Mucosa of stomach (tissue), 1 donor: ENCODE data around the gene LKAAEAR1.

Source experiments
- H3K27me3 ChIP-seq: one replicate; pipeline ENCODE4 v1.7.0; 2013; ENCODE audit warnings: mild to moderate bottlenecking, low read length; ENCODE audit not compliant: control insufficient read depth, insufficient read depth
- H3K36me3 ChIP-seq: one replicate; pipeline ENCODE4 v1.7.0; 2013; ENCODE audit warnings: low read length; ENCODE audit not compliant: control insufficient read depth, insufficient read depth
- H3K4me1 ChIP-seq: one replicate; pipeline ENCODE4 v1.7.0; 2013; ENCODE audit warnings: mild to moderate bottlenecking, low read length; ENCODE audit not compliant: control insufficient read depth, insufficient read depth
- H3K4me3 ChIP-seq: one replicate; pipeline ENCODE4 v1.7.0; 2013; ENCODE audit warnings: low read length
- H3K9ac ChIP-seq: one replicate; pipeline ENCODE4 v1.7.0; 2013; ENCODE audit warnings: mild to moderate bottlenecking, low read length, moderate library complexity
- H3K9me3 ChIP-seq: one replicate; pipeline ENCODE4 v1.7.0; 2013; ENCODE audit warnings: mild to moderate bottlenecking, low read length, moderate library complexity; ENCODE audit not compliant: control insufficient read depth
- donor health status: Pancreatic carcinoma.

Gene LKAAEAR1

GRCh38 chr20:64116541-64117431, 32.6 kb upstream of the LKAAEAR1 start:
- peaks cover 6% of the 10 kb centered on the region for H3K4me1 ChIP-seq
- no peak overlapping the region for H3K9ac ChIP-seq
- H3K9me3 ChIP-seq: no peaks in the 10 kb centered on the region
- H3K36me3 ChIP-seq: no peaks in the 10 kb centered on the region
- H3K4me3 ChIP-seq: no peak overlapping the region
- H3K27me3 ChIP-seq: peaks cover 11% of the 10 kb centered on the region

DNA sequence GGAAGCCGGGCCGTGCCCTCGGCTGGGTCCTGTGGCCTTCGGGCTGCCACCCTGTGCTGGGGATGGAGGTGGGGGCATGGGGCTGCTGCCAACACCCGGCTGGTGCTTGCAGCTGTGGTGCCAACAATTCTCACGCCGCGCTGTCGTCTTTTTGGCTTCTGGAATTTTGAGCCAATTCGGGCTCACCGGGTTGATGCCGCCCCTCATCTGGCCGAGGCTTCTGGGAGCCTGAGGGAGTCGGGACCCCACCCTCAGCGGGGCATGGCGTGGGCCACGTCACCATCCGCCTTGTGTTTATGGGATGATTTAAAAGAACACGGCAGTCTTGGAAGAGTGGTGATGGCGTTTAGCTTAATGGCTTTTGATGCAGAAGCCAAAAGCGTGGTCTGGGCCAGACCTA, 31.8 kb upstream of the LKAAEAR1 start:
- H3K4me1 ChIP-seq: peaks cover 6% of the 10 kb centered on the region
- H3K4me3 ChIP-seq: no peak overlapping the region
- H3K9me3 ChIP-seq: no peaks in the 10 kb centered on the region
- peaks cover 3% of the 10 kb centered on the region for H3K27me3 ChIP-seq
- no peak overlapping the region for H3K9ac ChIP-seq
- H3K36me3 ChIP-seq: no peaks in the 10 kb centered on the region

DNA sequence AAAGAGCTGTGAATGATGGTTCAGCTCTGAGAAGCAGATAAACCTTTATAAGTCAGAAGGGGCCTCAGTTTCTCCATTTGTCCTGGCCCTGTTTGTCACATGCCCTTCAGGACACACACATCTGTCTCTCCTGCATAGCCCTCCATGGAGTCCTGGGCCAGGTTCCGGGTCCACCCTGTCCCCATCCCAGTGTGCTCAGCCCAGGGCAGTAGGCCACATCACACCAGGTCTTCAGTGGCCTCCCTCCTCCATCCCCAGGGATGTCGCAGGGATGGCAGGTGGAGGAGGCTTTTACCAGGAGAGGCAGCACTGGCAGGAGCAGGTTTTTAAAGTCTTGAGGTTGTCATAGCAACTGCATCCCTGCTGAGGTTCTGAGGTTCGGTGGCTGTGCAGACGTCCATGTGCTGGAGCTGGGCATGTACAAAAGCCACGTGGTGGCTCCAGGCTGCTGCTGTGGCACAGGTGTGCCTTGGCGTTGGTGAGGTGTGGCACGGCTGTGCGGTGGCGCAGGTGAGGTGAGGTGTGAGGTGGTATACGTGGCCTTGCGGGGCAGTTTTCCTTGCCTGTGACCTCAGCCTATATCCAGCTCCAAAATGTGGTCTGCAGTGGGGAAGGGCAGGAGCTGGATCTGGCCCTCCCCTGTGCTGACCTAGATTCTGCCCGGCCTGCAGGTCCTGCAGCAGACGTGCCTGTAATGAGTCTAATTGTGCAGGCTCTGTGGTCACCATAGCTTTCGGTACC, 31.1 kb upstream of the LKAAEAR1 start:
- Histone ChIP-seq H3K4me3 (no peak overlapping the region), H3K27me3 (no peaks in the 10 kb centered on the region), H3K4me1 (peaks cover 5% of the 10 kb centered on the region), H3K9me3 (no peaks in the 10 kb centered on the region), H3K36me3 (no peaks in the 10 kb centered on the region), H3K9ac (no peak overlapping the region)

- no peaks in the 10 kb centered on the region for H3K4me1 ChIP-seq
- H3K9me3 ChIP-seq: no peaks in the 10 kb centered on the region
- no peaks in the 10 kb centered on the region for H3K36me3 ChIP-seq
- H3K4me3 ChIP-seq: no peak overlapping the region
- H3K27me3 ChIP-seq: no peaks in the 10 kb centered on the region
- no peak overlapping the region for H3K9ac ChIP-seq
These were observed 30.3 kb upstream of the LKAAEAR1 start for GRCh38 chr20:64114356-64114971.

DNA sequence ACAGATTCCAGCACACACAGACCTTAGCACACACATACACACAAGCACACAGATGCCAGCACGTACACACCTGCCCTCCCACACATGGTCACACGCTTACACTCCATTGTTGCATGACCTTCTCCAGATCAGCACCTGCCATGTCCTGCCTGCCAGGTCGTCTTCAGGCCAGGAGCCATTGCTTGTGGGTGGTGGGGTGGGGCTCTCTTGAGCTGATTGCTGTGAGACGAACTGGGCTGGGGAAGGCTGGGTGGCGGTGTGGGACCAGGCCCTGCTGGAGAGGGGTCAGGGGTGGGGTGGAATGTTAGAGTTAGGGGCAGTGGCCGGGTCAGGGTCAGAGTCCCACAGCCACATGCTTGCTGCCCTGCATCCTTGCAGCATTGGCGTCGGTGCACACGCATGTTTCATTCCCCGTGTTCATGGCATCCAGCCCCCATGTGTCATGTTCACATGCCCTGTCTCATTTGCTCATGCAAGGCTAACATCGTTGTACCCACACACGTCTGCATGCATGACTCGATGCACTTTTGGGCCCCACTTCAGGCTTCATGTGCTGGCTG, 29.7 kb upstream of the LKAAEAR1 start:
- Histone ChIP-seq H3K9ac (no peak overlapping the region), H3K36me3 (no peaks in the 10 kb centered on the region), H3K9me3 (no peaks in the 10 kb centered on the region), H3K27me3 (no peaks in the 10 kb centered on the region), H3K4me1 (no peaks in the 10 kb centered on the region), H3K4me3 (no peak overlapping the region)

GRCh38 chr20:64113444-64113775, 29.2 kb upstream of the LKAAEAR1 start:
- Histone ChIP-seq H3K9me3 (no peaks in the 10 kb centered on the region), H3K27me3 (no peaks in the 10 kb centered on the region), H3K4me1 (no peaks in the 10 kb centered on the region), H3K4me3 (no peak overlapping the region), H3K36me3 (no peaks in the 10 kb centered on the region), H3K9ac (no peak overlapping the region)

- Histone ChIP-seq H3K36me3 (no peaks in the 10 kb centered on the region), H3K9me3 (no peaks in the 10 kb centered on the region), H3K9ac (no peak overlapping the region), H3K27me3 (no peaks in the 10 kb centered on the region), H3K4me1 (no peaks in the 10 kb centered on the region), H3K4me3 (no peak overlapping the region)
These were observed 28.7 kb upstream of the LKAAEAR1 start for GRCh38 chr20:64112691-64113443.

DNA sequence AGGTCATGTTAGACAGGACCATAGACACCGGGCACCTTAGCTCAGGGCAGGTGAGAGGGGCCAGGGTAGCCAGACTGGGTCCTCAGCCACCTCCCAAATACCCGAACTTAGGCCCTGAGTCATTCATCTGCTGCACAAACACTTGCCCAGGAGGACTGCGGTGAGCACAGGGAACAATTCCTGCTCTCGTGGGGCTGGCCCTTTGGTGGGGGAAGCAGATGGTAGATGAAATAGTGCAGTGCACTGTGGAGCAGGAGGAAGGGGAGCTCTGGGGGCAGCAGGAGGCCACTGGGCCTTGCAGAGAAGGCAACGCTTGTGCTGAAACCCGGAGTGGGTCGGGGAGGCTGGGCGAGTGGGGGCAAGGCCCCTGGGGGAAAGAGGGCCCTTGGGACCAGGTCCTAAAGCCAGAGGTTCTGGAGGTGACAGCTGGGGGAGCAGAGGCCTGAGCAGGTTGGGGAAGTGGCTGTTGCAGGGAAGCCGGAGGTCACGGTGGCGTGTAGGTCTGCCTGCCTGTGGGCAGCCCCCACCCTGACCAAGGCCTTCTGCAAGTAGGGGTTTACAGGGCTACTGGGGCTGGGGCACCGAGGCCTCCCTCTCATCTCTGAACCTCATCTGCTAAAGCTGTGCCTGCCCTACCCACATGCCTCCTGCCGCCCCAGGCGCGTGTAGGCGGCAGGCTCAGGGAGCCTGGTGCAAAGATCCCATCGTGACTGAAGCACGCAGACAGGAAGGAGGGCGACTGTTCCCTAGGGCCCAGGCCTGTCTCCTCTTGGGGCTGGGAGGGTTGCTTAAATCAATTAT, 27.8 kb upstream of the LKAAEAR1 start:
- H3K27me3 ChIP-seq: no peaks in the 10 kb centered on the region
- H3K36me3 ChIP-seq: no peaks in the 10 kb centered on the region
- no peaks in the 10 kb centered on the region for H3K4me1 ChIP-seq
- H3K9me3 ChIP-seq: no peaks in the 10 kb centered on the region
- no peak overlapping the region for H3K4me3 ChIP-seq
- H3K9ac ChIP-seq: no peak overlapping the region

GRCh38 chr20:64110411-64111068, 26.3 kb upstream of the LKAAEAR1 start:
- Histone ChIP-seq H3K36me3 (no peaks in the 10 kb centered on the region), H3K9me3 (no peaks in the 10 kb centered on the region), H3K27me3 (no peaks in the 10 kb centered on the region), H3K4me1 (no peaks in the 10 kb centered on the region), H3K9ac (no peak overlapping the region), H3K4me3 (no peak overlapping the region)

DNA sequence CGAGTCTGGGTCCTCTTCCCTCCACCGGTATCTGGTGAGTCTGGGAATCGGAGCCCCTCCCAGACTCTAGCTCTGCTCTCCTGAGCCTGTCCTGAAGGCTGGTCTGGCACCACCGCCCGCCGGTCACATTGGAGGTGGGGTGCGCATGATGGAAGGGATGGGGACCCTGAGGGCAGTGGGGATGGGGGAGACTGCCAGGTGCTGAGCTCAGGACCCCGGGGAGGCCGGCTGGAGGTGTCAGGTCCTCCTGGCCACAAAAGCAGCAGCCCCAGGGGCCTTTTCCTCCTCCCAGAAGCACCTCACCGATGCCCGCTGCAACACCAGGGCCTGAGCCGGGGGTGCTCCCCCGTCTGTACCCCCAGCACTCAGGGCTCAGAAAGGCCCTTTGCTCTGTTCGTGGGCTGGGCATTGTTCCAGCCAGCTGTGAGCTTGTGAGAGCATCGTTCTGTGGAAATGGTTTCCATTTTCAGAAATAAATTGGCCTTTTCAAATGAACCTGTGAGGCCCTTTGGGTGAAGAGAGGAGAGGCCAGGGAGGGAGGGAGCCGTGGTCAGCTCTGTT, 25.7 kb upstream of the LKAAEAR1 start:
- Histone ChIP-seq H3K4me1 (no peaks in the 10 kb centered on the region), H3K9me3 (no peaks in the 10 kb centered on the region), H3K36me3 (no peaks in the 10 kb centered on the region), H3K4me3 (no peak overlapping the region), H3K9ac (no peak overlapping the region), H3K27me3 (no peaks in the 10 kb centered on the region)
